ENCODE results near the gene MCM10.

GRCh38 chr10:13236638-13237037, 75.3 kb downstream of the MCM10 start:
- no peak for TF ChIP-seq RBBP5 (IDR thresholded peaks at IDR 0.05; ENCODE audit: borderline replicate concordance, low read depth, low read length)
- TF ChIP-seq RFX5 (IDR thresholded peaks at IDR 0.05; ENCODE audit: borderline replicate concordance, low read depth, low read length) = no peak
- TF ChIP-seq CTCF (IDR thresholded peaks at IDR 0.05; ENCODE audit: control extremely low read depth in 1 of 3, insufficient read depth in 1 of 3, low read depth in 1 of 3, low read length in 3 of 3) = no peak
- TF ChIP-seq HDAC2 (IDR thresholded peaks at IDR 0.05; ENCODE audit: borderline replicate concordance in 1 of 2, low read depth in 2 of 2, low read length in 2 of 2) = no peak
- TF ChIP-seq POLR2AphosphoS5 (IDR thresholded peaks at IDR 0.05; ENCODE audit: low read depth, low read length) = no peak
- no peak for TF ChIP-seq JUND (IDR thresholded peaks at IDR 0.05; ENCODE audit: low read length)
- TF ChIP-seq SP1 (IDR thresholded peaks at IDR 0.05; ENCODE audit: low read depth, low read length) = no peak
- no peak for TF ChIP-seq ATF2 (IDR thresholded peaks at IDR 0.05; ENCODE audit: low read length)
- no peak for TF ChIP-seq CHD1 (IDR thresholded peaks at IDR 0.05; ENCODE audit: low read depth, low read length)
- no peak for TF ChIP-seq EZH2 (IDR thresholded peaks at IDR 0.05; ENCODE audit: low read depth, low read length, severe bottlenecking)

Data from H1 (cell line).